NCI-H2107 treated with DMSO at 0.1 percent for 48 hours (cell line): ENCODE data around the gene PLOD1.
"Not testable (repeated sequence)": the region's sequence is repeated elsewhere in the genome, so short reads cannot be mapped to it uniquely, and the experiment has no call there.

Experiments used
- DNase-seq: peaks from one replicate; lab custom pipeline; 2025; ENCODE audit not compliant: unreplicated experiment; lab: John Stamatoyannopoulos, UW

The PLOD1 gene

GRCh38 chr1:11912482-11913216, 21.9 kb upstream of the PLOD1 start:
- DNase-seq, result not testable (repeated sequence)

GRCh38 chr1:11913291-11913690, 21.2 kb upstream of the PLOD1 start:
- DNase-seq, result no peak

GRCh38 chr1:11914024-11914423, 20.5 kb upstream of the PLOD1 start:
- no peak for DNase-seq

- DNase-seq, result peak; percentile 73
These were observed 15.6 kb upstream of the PLOD1 start for GRCh38 chr1:11918799-11919519.

GRCh38 chr1:11919621-11920020, 14.9 kb upstream of the PLOD1 start:
- no peak for DNase-seq

GRCh38 chr1:11920239-11920903, 14.1 kb upstream of the PLOD1 start:
- DNase-seq, result no peak

- DNase-seq, result no peak
These were observed 13.5 kb upstream of the PLOD1 start for GRCh38 chr1:11921022-11921421.

- no peak for DNase-seq
These were observed 11.3 kb upstream of the PLOD1 start for GRCh38 chr1:11923069-11923826.

GRCh38 chr1:11923827-11924113, 10.7 kb upstream of the PLOD1 start:
- DNase-seq, result no peak

- no peak for DNase-seq
These were observed 10.0 kb upstream of the PLOD1 start for GRCh38 chr1:11924334-11925195.

- DNase-seq, result not testable (repeated sequence)
These were observed 9.2 kb upstream of the PLOD1 start for GRCh38 chr1:11925196-11925937.

GRCh38 chr1:11925938-11926292, 8.6 kb upstream of the PLOD1 start:
- no peak for DNase-seq

- no peak for DNase-seq
These were observed 6.5 kb upstream of the PLOD1 start for GRCh38 chr1:11927866-11928592.

GRCh38 chr1:11929849-11930248, 4.7 kb upstream of the PLOD1 start:
- peak; percentile 29 for DNase-seq

- no peak for DNase-seq
These were observed 3.7 kb upstream of the PLOD1 start for GRCh38 chr1:11930571-11931445.

- no peak for DNase-seq
These were observed 2.7 kb upstream of the PLOD1 start for GRCh38 chr1:11931845-11932244.

GRCh38 chr1:11935057-11935412, 518 bp downstream of the PLOD1 start:
- DNase-seq, result no peak

GRCh38 chr1:11935733-11936132, 1.2 kb downstream of the PLOD1 start:
- not testable (repeated sequence) for DNase-seq
